HEK293 (cell line): ENCODE measurements around the gene INSYN1.

Experiments
- HOXC10 ChIP-seq: sonication (generic); formaldehyde crosslinking; IDR thresholded peaks from 2 replicates; pipeline ENCODE4 v1.8.1; 2023; ENCODE audit warnings: mild to moderate bottlenecking, missing genetic modification reagents
- KLF9 ChIP-seq: fragments of 450-650 bp; formaldehyde crosslinking; IDR thresholded peaks from 2 replicates; pipeline ENCODE4 v1.5.1; 2016; ENCODE audit warnings: missing biosample characterization, missing genetic modification characterization, low read depth
- MEIS1 ChIP-seq: sonication (generic); formaldehyde crosslinking; IDR thresholded peaks from 2 replicates; pipeline ENCODE4 v1.8.1; 2022; ENCODE audit warnings: missing genetic modification reagents, mild to moderate bottlenecking, borderline replicate concordance
- RBAK ChIP-seq: fragments of 450-650 bp; formaldehyde crosslinking; IDR thresholded peaks from 2 replicates; pipeline ENCODE4 v1.5.1; 2016; ENCODE audit warnings: missing biosample characterization, missing genetic modification characterization
- SCRT1 ChIP-seq: fragments of 450-650 bp; formaldehyde crosslinking; IDR thresholded peaks from 2 replicates; pipeline ENCODE4 v1.5.1; 2016; ENCODE audit warnings: missing biosample characterization, missing genetic modification characterization, borderline replicate concordance
- SP3 ChIP-seq: fragments of 450-650 bp; formaldehyde crosslinking; IDR thresholded peaks from 2 replicates; pipeline ENCODE4 v1.5.1; 2016; ENCODE audit warnings: missing biosample characterization, missing genetic modification characterization
- ZBTB48 ChIP-seq: fragments of 450-650 bp; formaldehyde crosslinking; IDR thresholded peaks from 2 replicates; pipeline ENCODE4 v1.5.1; 2016; ENCODE audit warnings: missing biosample characterization, missing genetic modification characterization
- ZBTB8A ChIP-seq: fragments of 450-650 bp; formaldehyde crosslinking; IDR thresholded peaks from 2 replicates; pipeline ENCODE4 v1.5.1; 2016; ENCODE audit warnings: missing biosample characterization, missing genetic modification characterization
- ZFP37 ChIP-seq: fragments of 450-650 bp; formaldehyde crosslinking; IDR thresholded peaks from 2 replicates; pipeline ENCODE4 v1.5.1; 2016; ENCODE audit warnings: missing biosample characterization, missing genetic modification characterization
- ZNF157 ChIP-seq: fragments of 450-650 bp; formaldehyde crosslinking; IDR thresholded peaks from 2 replicates; pipeline ENCODE4 v1.5.1; 2016; ENCODE audit warnings: missing biosample characterization, missing genetic modification characterization
- ZNF16 ChIP-seq: fragments of 450-650 bp; formaldehyde crosslinking; IDR thresholded peaks from 2 replicates; pipeline ENCODE4 v1.5.1; 2016; ENCODE audit warnings: low read depth, missing biosample characterization, missing genetic modification characterization
- ZNF311 ChIP-seq: fragments of 450-650 bp; formaldehyde crosslinking; IDR thresholded peaks from 2 replicates; pipeline ENCODE4 v1.5.1; 2017; ENCODE audit warnings: missing biosample characterization, missing genetic modification characterization, borderline replicate concordance
- ZNF37A ChIP-seq: fragments of 450-650 bp; IDR thresholded peaks from 2 replicates; pipeline ENCODE4 v1.5.1; 2018; ENCODE audit warnings: missing biosample characterization, missing genetic modification characterization
- ZNF404 ChIP-seq: fragments of 450-650 bp; formaldehyde crosslinking; IDR thresholded peaks from 2 replicates; pipeline ENCODE4 v1.5.1; 2017; ENCODE audit warnings: missing biosample characterization, missing genetic modification characterization
- ZNF426 ChIP-seq: fragments of 450-650 bp; formaldehyde crosslinking; IDR thresholded peaks from 2 replicates; pipeline ENCODE4 v1.5.1; 2017; ENCODE audit warnings: missing biosample characterization, missing genetic modification characterization, mild to moderate bottlenecking, inconsistent platforms, moderate library complexity
- ZNF530 ChIP-seq: fragments of 450-650 bp; formaldehyde crosslinking; IDR thresholded peaks from 2 replicates; pipeline ENCODE4 v1.5.1; 2016; ENCODE audit warnings: low read depth, missing biosample characterization, missing genetic modification characterization
- ZNF623 ChIP-seq: fragments of 450-650 bp; formaldehyde crosslinking; IDR thresholded peaks from 2 replicates; pipeline ENCODE4 v1.5.1; 2016; ENCODE audit warnings: missing biosample characterization, missing genetic modification characterization
- ZNF626 ChIP-seq: fragments of 450-650 bp; sonication (Bioruptor Pico); formaldehyde crosslinking; IDR thresholded peaks from 2 replicates; pipeline ENCODE4 v1.5.1; 2018; ENCODE audit warnings: missing biosample characterization, missing genetic modification characterization, inconsistent platforms
- ZNF768 ChIP-seq: fragments of 450-650 bp; formaldehyde crosslinking; IDR thresholded peaks from 2 replicates; pipeline ENCODE4 v1.5.1; 2018; ENCODE audit warnings: missing biosample characterization, mild to moderate bottlenecking, missing genetic modification characterization
- TF ChIP-seq, protein P1 (sequence below): fragments of 450-650 bp; formaldehyde crosslinking; IDR thresholded peaks from 2 replicates; pipeline ENCODE4 v1.5.1; 2016; ENCODE audit warnings: missing biosample characterization, missing genetic modification characterization
- TF ChIP-seq, protein P2 (sequence below): fragments of 450-650 bp; formaldehyde crosslinking; IDR thresholded peaks from 2 replicates; pipeline ENCODE4 v1.5.1; 2016; ENCODE audit warnings: missing biosample characterization, missing genetic modification characterization
- TF ChIP-seq, protein P3 (sequence below): fragments of 450-650 bp; IDR thresholded peaks from 2 replicates; pipeline ENCODE4 v1.5.1; 2018; ENCODE audit warnings: missing biosample characterization, missing genetic modification characterization
- TF ChIP-seq, protein P4 (sequence below): fragments of 450-650 bp; formaldehyde crosslinking; IDR thresholded peaks from 2 replicates; pipeline ENCODE4 v1.5.1; 2017; ENCODE audit warnings: missing biosample characterization, missing genetic modification characterization
- TF ChIP-seq, protein P5 (sequence below): fragments of 450-650 bp; formaldehyde crosslinking; IDR thresholded peaks from 2 replicates; pipeline ENCODE4 v1.5.1; 2016; ENCODE audit warnings: missing biosample characterization, missing genetic modification characterization
- TF ChIP-seq, protein P6 (sequence below): sonication (generic); formaldehyde crosslinking; IDR thresholded peaks from 2 replicates; pipeline ENCODE4 v1.8.1; 2022; ENCODE audit warnings: mild to moderate bottlenecking, moderate library complexity, missing genetic modification reagents
- TF ChIP-seq, protein P7 (sequence below): fragments of 450-650 bp; formaldehyde crosslinking; IDR thresholded peaks from 2 replicates; pipeline ENCODE4 v1.5.1; 2017; ENCODE audit warnings: missing biosample characterization, missing genetic modification characterization
- TF ChIP-seq, protein P8 (sequence below): fragments of 450-650 bp; formaldehyde crosslinking; IDR thresholded peaks from 2 replicates; pipeline ENCODE4 v1.5.1; 2016; ENCODE audit warnings: missing biosample characterization, missing genetic modification characterization, borderline replicate concordance

INSYN1 gene

DNA sequence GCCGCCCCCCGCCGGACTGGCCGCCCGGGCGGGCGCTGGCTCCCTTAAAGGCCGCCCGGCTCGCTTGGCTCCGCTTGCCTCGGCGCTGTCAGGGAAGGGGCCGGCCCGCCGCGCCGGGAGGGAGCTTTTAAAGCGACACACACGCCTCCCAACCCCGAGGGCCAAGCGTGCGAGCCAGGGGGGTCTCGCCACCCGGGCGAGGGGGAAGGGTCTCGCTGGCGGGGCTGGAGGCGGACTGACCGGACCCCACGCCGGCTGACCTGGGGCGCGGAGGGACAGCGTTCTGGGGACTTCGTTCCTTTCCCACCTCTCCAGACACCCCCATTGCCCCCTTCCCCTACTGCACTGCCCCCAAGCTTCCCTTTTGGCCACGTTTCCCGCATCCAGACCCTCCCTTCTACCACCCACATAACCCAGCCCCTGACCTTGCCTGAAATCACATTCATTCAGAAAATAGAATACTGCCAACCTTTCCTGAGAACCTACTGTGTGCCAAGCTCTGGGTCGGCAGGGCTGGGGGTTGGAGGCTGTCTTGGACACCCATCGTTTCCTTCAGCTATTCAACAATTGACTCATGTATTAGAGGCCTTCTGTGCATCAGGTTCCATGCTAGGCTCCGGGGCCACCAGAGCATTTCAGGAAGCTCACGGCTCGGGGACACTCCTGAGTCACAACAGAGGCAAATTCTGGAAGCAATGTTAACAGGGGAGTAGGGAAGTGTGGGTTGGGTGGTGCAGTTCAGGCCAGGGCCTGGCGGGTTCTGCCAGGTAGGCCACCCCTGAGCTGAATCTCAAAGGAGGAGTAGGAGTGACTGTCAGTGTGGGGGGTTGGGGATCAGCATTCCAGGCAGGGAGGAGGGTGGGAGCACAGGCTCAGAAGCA is at the start of gene INSYN1 (continued):
- TF ChIP-seq, protein P1, sequence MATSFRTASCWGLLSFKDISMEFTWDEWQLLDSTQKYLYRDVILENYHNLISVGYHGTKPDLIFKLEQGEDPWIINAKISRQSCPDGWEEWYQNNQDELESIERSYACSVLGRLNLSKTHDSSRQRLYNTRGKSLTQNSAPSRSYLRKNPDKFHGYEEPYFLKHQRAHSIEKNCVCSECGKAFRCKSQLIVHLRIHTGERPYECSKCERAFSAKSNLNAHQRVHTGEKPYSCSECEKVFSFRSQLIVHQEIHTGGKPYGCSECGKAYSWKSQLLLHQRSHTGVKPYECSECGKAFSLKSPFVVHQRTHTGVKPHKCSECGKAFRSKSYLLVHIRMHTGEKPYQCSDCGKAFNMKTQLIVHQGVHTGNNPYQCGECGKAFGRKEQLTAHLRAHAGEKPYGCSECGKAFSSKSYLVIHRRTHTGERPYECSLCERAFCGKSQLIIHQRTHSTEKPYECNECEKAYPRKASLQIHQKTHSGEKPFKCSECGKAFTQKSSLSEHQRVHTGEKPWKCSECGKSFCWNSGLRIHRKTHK, result no peak
- peak; percentile 23; the same call in 1 of the 2 replicates for TF ChIP-seq ZBTB8A (tag by site-specific recombination)
- no peak for TF ChIP-seq ZNF311 (tag by site-specific recombination)
- no peak for TF ChIP-seq ZNF626
- no peak for TF ChIP-seq ZNF404
- no peak for TF ChIP-seq ZNF530 (tag by site-specific recombination)
- TF ChIP-seq, protein P2, sequence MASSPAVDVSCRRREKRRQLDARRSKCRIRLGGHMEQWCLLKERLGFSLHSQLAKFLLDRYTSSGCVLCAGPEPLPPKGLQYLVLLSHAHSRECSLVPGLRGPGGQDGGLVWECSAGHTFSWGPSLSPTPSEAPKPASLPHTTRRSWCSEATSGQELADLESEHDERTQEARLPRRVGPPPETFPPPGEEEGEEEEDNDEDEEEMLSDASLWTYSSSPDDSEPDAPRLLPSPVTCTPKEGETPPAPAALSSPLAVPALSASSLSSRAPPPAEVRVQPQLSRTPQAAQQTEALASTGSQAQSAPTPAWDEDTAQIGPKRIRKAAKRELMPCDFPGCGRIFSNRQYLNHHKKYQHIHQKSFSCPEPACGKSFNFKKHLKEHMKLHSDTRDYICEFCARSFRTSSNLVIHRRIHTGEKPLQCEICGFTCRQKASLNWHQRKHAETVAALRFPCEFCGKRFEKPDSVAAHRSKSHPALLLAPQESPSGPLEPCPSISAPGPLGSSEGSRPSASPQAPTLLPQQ, result no peak
- no peak for TF ChIP-seq ZNF16 (tag by site-specific recombination)
- no peak for TF ChIP-seq ZNF37A (tag by site-specific recombination)
- TF ChIP-seq ZNF157 (tag by site-specific recombination), result no peak
- TF ChIP-seq, protein P3, sequence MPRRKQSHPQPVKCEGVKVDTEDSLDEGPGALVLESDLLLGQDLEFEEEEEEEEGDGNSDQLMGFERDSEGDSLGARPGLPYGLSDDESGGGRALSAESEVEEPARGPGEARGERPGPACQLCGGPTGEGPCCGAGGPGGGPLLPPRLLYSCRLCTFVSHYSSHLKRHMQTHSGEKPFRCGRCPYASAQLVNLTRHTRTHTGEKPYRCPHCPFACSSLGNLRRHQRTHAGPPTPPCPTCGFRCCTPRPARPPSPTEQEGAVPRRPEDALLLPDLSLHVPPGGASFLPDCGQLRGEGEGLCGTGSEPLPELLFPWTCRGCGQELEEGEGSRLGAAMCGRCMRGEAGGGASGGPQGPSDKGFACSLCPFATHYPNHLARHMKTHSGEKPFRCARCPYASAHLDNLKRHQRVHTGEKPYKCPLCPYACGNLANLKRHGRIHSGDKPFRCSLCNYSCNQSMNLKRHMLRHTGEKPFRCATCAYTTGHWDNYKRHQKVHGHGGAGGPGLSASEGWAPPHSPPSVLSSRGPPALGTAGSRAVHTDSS (tag by site-specific recombination), result no peak
- TF ChIP-seq MEIS1 (CRISPR knock-in tag), result no peak
- TF ChIP-seq, protein P4, sequence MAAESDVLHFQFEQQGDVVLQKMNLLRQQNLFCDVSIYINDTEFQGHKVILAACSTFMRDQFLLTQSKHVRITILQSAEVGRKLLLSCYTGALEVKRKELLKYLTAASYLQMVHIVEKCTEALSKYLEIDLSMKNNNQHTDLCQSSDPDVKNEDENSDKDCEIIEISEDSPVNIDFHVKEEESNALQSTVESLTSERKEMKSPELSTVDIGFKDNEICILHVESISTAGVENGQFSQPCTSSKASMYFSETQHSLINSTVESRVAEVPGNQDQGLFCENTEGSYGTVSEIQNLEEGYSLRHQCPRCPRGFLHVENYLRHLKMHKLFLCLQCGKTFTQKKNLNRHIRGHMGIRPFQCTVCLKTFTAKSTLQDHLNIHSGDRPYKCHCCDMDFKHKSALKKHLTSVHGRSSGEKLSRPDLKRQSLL (tag by site-specific recombination), result peak; percentile 84
- TF ChIP-seq ZNF426 (tag by site-specific recombination), result no peak
- TF ChIP-seq, protein P5, sequence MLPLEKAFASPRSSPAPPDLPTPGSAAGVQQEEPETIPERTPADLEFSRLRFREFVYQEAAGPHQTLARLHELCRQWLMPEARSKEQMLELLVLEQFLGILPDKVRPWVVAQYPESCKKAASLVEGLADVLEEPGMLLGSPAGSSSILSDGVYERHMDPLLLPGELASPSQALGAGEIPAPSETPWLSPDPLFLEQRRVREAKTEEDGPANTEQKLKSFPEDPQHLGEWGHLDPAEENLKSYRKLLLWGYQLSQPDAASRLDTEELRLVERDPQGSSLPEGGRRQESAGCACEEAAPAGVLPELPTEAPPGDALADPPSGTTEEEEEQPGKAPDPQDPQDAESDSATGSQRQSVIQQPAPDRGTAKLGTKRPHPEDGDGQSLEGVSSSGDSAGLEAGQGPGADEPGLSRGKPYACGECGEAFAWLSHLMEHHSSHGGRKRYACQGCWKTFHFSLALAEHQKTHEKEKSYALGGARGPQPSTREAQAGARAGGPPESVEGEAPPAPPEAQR (tag by site-specific recombination), result no peak
- no peak for TF ChIP-seq RBAK (tag by site-specific recombination)
- TF ChIP-seq ZFP37, result no peak
- TF ChIP-seq, protein P6, sequence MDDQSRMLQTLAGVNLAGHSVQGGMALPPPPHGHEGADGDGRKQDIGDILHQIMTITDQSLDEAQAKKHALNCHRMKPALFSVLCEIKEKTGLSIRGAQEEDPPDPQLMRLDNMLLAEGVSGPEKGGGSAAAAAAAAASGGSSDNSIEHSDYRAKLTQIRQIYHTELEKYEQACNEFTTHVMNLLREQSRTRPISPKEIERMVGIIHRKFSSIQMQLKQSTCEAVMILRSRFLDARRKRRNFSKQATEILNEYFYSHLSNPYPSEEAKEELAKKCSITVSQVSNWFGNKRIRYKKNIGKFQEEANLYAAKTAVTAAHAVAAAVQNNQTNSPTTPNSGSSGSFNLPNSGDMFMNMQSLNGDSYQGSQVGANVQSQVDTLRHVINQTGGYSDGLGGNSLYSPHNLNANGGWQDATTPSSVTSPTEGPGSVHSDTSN (CRISPR knock-in tag), result no peak
- TF ChIP-seq, protein P7, sequence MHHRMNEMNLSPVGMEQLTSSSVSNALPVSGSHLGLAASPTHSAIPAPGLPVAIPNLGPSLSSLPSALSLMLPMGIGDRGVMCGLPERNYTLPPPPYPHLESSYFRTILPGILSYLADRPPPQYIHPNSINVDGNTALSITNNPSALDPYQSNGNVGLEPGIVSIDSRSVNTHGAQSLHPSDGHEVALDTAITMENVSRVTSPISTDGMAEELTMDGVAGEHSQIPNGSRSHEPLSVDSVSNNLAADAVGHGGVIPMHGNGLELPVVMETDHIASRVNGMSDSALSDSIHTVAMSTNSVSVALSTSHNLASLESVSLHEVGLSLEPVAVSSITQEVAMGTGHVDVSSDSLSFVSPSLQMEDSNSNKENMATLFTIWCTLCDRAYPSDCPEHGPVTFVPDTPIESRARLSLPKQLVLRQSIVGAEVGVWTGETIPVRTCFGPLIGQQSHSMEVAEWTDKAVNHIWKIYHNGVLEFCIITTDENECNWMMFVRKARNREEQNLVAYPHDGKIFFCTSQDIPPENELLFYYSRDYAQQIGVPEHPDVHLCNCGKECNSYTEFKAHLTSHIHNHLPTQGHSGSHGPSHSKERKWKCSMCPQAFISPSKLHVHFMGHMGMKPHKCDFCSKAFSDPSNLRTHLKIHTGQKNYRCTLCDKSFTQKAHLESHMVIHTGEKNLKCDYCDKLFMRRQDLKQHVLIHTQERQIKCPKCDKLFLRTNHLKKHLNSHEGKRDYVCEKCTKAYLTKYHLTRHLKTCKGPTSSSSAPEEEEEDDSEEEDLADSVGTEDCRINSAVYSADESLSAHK (tag by site-specific recombination), result no peak
- TF ChIP-seq SCRT1 (tag by site-specific recombination), result no peak
- TF ChIP-seq ZNF623, result no peak
- no peak for TF ChIP-seq SP3
- peak; percentile 97 for TF ChIP-seq ZBTB48 (tag by site-specific recombination)
- no peak for TF ChIP-seq HOXC10 (CRISPR knock-in tag)
- TF ChIP-seq ZNF768 (tag by site-specific recombination), result no peak
- TF ChIP-seq, protein P8, sequence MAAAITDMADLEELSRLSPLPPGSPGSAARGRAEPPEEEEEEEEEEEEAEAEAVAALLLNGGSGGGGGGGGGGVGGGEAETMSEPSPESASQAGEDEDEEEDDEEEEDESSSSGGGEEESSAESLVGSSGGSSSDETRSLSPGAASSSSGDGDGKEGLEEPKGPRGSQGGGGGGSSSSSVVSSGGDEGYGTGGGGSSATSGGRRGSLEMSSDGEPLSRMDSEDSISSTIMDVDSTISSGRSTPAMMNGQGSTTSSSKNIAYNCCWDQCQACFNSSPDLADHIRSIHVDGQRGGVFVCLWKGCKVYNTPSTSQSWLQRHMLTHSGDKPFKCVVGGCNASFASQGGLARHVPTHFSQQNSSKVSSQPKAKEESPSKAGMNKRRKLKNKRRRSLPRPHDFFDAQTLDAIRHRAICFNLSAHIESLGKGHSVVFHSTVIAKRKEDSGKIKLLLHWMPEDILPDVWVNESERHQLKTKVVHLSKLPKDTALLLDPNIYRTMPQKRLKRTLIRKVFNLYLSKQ (tag by site-specific recombination), result no peak
- no peak for TF ChIP-seq KLF9 (tag by site-specific recombination)
